Activated T-cell treated with anti-CD3 and anti-CD28 coated beads for 4 hours (primary cell): ENCODE measurements around the gene SERPINA12.
"Not testable (repeated sequence)": the region's sequence is repeated elsewhere in the genome, so short reads cannot be mapped to it uniquely, and the experiment has no call there.

ENCODE experiments used
- DNase-seq: peaks from one replicate; pipeline ENCODE4 v3.0.0-alpha.2; 2020

The SERPINA12 gene

DNA sequence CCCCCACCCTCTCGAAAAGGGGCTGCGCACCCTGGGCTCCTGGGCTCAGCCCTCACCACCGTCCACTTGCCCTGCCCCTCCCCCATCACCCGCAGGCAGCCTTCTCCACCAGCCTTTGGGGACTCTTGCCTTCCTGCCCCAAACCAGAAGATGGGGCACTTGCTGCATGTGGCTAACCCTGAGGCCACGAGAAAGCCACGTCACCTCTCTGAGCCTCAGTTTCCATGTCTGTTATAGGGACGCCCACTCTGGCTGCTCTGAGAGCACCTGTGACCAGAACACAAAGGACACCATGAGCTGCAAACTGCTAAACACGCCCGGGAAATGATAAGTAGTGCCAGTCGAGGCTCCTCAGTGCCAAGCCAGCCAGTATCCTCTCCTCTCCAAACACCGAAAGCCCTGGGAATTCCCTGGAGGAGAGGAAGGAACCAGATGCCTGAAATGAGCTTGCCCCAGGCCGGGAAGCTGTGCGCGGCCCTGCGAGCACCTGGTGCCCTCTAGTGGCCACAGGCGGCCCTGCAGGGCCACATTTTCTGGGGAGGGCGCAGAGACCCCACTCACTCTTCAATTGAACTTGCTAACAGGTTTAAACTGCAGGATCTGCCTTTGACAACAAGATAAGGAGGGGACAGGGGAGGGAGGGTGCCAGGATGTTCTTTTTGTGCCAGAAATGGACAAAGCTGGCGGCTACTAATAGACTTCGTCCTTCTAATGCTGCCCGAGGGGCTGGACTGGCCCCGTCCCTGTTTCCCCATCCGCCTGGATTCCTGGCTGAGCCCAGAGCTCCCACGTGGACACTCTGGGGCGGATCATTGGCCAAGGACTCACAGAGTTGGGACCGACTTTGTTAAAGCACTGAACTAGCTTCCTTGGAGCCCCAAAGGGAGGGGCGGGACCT, 23.1 kb downstream of the SERPINA12 start:
- DNase-seq = peak; percentile 31

DNA sequence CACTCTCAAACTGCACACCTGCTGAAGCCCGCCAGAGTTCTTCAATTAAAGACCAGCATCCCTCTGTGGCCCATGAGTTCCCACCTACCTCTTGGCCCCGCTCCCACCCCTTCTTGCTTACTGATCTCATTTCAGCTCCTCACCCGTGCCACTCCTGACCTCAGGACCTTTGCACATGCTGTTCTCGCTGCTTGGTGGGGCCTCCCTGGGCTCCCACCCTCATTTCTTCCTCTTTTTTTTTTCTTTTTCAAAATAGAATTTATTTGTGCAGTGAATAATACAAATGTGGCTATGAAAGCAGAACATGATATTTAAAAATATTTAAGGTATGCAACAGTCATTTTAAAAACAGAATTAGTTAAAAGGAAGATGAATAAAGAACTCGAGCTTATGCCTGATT, 24.8 kb downstream of the SERPINA12 start:
- no peak for DNase-seq

DNA sequence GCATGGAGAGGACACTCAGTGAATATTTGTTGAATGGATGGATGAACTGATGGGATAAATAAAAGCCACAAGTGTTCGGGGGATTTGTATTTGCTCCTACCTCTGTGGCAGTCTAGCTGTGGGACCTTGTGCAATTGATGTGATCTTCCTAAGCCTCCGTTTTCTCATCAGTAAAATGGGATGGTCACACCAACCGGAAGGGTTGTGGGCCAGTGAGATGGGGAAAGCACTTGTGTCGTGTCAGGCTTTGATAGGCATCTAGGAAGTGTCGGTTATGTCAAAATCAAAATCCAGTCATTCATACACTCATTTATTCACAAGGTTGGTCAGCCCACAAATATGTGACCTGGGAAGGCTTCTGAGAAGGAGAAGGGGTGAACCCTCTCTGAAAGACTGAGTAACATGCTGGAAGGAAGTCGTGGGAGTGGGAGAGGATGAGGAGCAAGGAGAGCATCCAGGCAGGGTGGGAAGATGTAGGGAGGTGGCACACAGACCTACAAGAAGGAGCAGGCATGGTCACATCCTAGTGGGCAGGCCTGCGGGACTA, 25.5 kb downstream of the SERPINA12 start:
- DNase-seq = no peak

DNA sequence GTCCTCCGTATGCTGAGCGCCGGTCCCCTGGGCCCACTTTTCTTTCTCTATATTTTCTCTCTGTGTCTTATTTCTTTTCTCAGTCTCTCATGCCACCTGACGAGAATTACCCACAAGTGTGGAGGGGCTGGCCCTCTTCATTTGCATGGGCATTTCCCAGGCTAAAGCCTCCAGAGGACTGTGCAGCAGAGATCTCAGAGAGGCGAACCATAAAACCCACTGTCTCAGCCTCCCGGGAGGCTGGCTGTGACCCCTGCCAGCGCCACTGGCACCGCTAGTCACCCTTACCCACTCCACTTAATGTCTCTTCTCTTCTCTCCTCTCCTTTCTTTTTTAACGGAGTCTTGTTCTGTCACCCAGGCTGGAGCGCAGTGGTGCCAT, 26.2 kb downstream of the SERPINA12 start:
- no peak for DNase-seq

DNA sequence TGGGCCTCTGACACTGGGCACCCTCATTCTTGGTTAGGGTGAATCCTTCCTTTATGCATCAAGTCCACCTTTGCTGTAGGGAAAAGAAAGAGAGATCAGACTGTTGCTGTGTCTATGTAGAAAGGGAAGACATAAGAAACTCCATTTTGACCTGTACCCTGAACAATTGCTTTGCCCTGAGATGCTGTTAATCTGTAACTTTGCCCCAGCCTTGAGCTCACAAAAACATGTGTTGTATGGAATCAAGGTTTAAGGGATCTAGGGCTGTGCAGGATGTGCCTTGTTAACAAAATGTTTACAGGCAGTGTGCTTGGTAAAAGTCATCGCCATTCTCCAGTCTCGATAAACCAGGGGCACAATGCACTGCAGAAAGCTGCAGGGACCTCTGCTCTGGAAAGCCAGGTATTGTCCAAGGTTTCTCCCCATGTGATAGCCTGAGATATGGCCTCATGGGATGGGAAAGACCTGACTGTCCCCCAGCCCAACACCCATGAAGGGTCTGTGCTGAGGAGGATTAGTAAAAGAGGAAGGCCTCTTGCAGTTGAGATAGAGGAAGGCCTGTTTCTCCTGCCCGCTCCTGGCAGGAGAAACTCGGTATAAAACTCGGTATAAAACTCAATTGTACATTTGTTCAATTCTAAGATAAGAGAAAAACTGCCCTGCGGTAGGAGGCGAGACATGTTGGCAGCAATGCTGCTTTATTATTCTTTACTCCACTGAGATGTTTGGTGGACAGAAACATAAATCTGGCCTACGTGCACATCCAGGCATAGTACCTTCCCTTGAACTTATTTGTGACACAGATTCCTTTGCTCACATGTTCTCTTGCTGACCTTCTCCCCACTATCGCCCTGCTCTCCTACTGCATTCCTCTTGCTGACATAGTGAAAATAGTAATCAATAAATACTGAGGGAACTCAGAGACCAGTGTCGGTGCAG, 26.9 kb downstream of the SERPINA12 start:
- not testable (repeated sequence) for DNase-seq

DNA sequence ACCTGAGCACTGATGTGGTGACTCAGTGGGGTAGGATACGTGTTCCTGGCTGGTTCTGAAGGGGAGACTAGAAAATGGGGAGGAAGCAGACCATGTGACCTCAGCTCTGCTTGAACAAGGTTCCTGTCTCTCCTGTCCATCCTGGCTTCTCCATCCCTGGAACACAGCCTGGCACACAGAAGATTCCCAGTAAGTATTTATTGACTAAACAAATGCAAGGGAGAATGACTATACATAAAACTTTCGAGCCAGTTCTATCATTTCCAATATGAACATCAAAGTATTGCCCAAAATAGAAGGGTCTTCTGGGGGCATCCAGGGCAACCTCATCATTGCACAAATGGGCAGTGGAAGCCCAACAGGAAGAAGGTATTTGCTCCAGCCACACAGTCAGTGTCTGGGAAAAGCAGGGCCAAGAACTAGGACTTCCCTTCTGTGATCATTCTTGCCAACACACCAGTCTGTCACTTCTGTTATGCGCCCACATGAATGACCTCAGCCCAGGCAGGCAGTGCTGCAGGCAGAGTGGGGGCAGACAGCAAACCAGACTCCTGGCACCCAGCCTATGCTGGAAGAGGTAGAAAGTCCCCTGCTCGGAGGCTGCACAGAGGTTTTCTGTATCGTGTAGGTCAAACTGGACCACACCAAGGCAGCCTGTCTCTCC, 27.7 kb downstream of the SERPINA12 start:
- no peak for DNase-seq

DNA sequence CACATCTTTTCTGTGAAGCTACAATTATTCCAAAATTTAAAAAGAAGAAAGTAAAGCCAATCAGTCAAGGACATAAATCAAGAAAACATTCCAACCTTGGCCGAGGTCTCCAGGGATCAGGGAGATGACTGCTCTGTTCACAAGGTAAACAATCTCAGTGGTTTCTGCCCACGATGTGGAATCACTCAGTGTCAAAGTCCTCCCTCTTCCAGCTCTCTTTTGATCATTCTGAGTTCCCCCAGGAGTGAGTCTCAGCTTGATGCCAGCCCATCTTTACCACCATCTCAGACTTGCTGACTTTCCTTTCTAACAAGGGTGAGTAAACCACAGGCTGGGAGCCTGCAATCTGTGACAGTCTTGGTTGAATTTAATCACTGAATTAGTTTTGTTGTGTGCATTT, 28.5 kb downstream of the SERPINA12 start:
- DNase-seq = no peak

DNA sequence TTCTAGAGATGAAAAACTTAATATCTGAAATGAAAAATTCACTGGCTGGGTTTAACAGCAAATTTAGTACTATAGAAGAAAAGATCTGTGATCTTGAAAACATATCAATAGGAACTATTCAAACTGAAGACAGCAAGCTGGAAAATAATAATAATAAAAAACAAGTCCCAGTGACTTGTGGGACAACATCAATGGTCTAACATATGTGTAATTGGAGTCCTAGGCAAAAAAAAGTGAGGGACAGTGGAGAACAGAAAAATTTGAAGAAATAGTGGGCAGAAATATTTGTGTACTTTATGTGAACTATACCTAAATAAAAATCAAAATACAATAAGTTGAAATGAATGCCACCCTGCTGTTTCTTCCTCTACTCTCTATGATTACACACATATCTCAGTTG, 30.8 kb downstream of the SERPINA12 start:
- no peak for DNase-seq

DNA sequence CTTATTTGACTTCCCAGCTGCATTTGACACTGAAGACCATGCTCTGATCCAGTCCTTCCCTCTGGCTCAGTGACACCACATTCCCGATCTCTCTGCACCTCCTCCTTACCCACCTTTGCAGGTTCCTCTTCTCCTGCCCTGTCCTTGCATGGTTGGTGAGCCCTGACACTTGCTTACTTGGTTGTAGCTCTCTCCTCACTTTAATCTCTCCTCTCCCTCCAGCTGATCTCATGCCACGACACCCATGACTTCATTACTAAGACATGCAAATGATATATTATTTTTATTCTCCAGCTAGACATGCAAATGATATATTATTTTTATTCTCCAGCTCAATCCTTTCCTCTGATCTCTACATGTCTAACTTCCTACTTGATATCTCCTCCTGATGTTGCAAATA, 33.2 kb downstream of the SERPINA12 start, which contains the start of gene SERPINA9:
SERPINA9 (minus strand) TSS at position 175 of the 400 bp plus-strand sequence. CDS start 6,357 bp downstream, outside the sequence.
- no peak for DNase-seq

DNA sequence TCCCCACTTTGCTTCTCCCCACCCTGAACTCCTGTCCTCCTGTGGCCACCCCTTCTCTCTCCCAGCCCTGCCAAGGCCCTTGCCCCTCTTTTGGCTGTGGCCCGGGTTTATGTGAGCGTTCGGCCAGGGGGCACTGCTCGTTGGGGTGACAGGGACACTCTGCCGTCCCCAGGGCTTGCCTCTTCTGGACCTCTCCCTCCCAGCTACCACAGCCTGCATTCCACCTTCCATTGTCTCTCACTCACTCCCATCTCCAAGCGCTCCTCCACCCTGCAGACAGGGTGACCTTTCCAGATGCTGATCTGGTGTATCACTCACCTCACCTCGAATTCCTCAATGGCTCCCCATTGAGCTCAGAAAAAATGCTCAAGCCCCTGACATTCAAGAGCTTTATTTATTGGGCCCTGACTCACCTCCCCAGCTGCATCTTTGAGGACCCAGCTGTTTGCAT, 34.7 kb downstream of the SERPINA12 start:
- DNase-seq = no peak

DNA sequence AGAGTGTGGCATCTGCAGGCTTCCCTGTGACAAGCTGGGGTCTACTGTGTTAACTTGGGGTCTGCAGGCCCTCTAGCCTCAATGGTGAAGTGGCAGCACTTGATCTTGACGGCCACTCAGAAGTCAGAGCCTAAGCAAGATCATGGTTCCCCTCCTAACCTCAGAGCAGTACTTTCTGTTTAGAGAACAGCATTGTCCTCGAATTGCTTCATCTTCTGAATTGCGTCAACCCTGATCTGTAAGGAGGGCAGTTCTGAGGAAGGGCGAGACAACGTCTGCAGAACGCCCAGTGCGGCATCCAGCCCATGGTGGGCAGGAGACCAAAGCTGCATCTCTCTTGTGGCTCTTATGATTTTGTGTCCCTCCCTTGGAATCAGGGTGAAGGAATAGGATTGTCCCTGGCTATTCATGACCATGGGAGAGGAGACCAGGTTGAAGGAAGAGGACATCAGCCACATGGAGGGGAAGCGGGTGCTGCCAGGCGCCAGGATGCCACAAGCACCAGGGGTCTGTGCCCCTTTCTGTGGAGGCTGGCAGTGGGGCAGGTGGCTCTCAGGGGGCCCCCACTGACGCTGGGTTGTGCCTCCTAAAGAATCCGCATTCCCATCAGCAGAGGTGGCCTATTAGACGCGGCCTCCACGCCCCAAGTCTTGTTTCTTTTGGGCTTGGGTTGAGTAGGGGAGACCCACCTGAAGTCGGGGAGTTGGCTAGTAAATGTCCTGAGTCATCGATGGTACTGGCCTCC, 35.4 kb downstream of the SERPINA12 start:
- no peak for DNase-seq

DNA sequence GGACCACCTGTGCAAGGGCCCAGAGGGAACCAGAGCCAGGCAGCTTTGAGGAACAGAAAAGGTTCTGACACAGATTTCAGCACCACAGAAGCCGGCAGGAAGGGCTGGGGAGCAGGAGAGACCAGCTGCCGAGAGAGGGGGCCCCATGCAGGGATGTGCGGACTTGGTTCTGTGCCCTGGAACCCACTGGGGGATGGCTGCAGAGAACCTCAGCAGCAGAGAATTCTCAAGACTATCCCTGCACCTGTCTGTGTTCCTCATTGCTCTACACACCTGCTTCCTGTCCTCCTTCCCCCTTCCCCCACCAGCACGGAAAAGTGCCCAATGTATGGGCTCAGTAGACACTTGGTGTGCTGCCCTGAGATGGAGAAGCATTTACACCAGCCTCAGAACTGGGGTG, 36.4 kb downstream of the SERPINA12 start:
- no peak for DNase-seq

DNA sequence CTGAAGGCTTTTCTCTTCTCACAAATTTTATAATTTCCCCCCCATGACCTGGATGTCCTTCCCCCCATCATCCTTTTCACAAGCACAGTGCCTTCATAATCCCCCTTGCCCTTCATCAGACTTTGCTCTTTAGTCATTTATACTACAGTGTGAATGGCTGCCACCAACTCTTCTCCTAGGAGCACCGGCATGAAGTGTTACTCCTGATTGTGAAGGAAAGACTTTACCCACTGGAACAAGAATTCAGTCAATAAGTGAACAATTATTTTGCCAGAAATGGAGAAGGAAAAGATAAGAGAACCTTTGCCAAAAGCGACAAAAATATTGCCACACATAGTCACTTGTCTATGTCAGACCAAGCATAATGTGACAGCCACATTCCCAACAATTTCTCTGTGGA, 38.2 kb downstream of the SERPINA12 start:
- no peak for DNase-seq

DNA sequence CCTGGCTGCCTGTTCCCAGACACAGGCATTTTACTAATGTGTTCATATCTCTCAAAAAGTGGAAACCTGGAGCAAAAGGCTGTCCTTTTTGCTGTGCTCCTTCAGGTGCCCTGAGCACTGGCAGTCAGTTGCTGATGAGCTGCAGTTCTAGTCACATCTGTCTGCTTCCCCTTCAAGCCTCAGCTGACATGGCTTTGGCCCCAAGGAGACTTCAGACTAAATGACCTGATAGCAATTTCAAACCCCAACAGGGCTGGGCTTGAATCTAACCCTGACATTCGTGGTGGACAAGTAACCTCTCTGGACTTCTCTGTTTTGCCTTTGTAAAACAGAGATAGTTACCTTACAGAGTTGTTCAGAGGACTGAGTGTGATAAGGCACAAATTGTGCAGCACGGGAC, 39.0 kb downstream of the SERPINA12 start:
- no peak for DNase-seq

DNA sequence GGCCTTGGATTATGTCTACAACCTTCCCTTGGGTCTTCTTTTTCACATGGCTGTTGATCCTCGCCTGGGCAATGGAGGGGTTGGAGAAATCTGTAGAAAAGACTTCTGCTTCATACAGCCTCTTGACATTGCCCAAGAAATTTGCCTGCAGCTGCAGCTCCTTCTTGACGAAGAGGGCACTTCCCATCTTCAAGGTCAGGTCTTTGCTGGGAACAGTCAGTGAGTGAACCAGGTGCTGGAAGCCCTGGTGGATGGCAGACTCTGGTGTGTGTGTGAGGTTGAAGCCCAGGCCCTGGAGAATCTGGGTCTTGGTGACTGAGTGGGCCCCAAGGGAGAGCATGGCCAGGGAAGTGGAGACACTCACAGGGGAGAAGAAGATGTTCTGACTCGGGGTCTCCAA, 40.0 kb downstream of the SERPINA12 start:
- no peak for DNase-seq

DNA sequence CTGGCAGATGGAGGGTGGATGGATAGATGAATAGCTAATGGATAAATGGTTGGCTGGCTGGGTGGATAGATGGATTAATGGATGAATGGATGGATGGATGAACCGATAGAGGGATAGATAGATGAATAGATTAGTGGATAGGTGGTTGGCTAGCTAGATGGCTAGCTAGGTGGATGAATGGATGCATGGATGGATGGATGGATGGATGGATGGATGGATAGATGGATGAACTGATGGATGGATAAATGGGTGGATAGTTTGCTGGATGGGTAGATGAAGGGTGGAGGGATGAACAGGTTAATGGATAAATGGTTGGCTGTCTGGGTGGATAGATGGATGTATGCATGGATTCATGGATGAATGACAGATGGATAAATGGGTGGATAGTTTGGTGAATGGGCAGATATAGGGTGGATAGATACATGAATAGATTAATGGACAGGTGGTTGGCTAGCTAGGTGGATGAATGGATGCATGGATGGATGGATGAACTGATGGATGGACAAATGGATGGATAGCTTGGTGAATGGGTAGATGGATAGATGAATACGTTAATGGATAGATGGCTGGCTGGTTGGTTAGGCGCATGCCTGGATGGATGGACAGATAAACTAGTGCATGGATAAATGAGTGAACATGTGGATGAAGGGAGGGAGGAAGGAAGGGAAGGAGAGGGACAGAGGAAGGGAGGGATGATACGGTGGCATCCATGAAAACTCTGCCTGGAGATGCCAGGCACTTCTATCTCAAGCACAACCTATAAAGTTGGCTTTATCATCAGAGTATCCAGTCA, 41.3 kb downstream of the SERPINA12 start:
- DNase-seq = no peak

DNA sequence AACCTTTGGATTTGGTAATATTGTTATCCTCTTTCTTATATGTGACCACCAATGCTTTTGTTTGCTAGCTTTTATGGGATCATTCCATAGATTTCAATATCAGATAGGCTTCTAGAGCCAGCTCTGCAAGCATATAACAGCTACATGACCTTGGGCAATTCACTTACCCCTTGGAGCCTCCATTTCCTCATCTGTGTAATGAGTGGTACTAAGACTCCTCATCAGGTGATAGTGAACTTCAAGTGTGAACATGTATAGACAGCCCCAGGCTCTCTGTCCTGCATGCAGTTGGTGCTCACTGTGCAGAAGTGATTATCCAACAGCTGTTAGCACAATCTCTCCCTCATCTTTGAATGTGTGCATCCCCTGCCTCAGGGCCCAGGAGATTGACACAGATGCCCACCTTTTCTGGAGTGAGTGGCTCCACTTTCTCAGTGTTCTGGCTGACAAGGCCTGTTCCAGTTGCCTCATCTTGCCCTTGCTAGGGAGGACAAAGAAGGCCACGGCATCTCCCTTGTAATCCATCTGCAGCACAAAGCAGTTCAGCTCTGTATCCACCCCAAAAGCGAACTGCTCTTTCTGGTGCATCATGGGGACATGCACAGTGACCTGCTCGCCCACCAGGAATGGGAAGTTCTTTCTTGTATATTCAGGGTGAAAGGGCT, 42.4 kb downstream of the SERPINA12 start:
- no peak for DNase-seq

DNA sequence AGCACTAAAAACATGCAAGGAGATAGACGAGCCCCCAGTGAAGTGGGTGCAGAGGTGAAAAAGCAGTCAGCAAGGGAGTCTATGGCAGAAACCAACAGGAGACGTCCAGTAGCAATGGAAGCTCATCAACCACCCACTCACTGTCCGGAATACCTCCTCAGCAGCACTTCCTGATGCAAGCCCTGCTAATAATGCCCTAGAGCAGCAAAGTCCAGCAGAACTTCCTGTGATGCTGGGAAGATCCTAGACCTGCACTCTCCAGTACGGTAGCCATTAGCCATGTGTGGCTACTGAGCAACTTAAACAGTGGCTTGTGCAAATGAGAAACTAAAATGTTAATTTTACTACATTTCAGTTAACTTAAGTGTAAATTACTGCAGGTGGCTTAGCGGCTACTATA, 44.2 kb downstream of the SERPINA12 start:
- DNase-seq = no peak

DNA sequence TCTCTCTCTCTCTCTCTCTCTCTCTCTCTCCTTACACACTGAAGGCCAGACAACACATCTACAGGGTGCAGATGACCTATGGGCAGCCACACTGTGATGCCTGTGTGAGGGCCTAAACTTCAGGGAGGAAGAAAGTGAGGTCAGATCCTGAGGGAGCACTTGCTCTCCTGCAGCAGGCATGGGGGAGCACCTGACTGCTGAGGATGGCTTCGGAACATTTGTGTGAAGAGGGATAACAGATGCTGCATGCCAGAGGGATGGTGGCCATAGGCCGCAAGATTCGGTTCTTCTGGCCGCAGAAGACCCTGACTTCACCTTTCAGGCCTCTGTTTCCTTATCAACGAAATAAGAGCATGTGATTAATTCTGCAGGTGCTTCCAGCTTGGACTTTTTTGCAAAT, 45.0 kb downstream of the SERPINA12 start:
- DNase-seq = no peak

DNA sequence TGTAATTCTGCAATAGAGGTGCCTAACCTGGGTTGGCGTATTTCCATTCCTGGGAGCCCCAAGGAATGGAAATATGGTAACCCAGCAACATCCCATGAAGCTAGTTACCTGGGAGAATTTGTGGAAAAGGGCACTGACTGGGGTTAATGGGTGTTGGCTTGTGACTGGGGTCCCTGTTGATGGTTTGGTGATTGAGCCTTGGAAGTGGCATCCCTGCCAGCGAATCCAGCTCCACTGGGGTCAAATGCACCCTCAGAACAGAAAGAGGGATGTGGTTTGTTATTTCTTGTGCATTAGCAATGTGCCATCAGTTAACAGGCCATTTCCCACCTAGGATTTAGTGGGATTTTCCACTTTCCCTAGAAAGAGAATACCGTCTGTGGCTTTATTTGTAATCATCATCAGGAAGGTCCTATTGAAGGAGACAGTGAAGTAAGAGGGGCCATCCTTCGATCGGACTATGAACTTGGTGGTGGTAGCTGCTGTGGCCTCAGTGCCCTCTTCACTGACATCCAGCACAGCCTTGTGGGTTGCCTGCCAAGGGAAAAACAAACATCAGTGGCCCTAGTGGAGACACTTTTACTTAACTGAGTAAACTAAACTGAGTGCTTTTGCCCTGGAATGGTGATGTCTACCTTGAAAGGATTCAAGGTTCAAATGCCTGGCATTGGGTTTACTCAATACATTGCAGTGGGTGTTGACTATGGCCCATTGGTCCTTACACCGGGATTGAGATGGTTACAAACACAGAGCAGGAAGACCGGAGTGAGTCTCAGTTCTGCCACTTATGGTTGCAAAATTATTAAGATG, 46.3 kb downstream of the SERPINA12 start:
- DNase-seq = no peak
